Measurements from ENCODE around the gene CELF5. TPM values are rescaled to one million over a fixed set of nuclear protein-coding genes. Genes with fewer than 3 reads are reported as not detected.

The CELF5 gene
- total RNA-seq, 1 experiment from 2014 or later = 0.48 TPM

- POLR2A ChIA-PET (ENCODE audit: unreplicated experiment) = no interaction called here
Observed at GRCh38 chr19:3196064-3196932, 28.2 kb upstream of the CELF5 start.

GRCh38 chr19:3196933-3197205 is 27.6 kb upstream of the CELF5 start:
- no peaks in the 10 kb centered on the region for H3K79me2 ChIP-seq (ENCODE audit: low read depth)
- H3K27me3 ChIP-seq (ENCODE audit: insufficient read depth, low read depth) = no peaks in the 10 kb centered on the region
- H3K27ac ChIP-seq = no peak overlapping the region
- no peak overlapping the region for H3K4me3 ChIP-seq
- no TSS peak for BruUV-seq (replicated peaks)
- no peaks in the 10 kb centered on the region for H3K4me1 ChIP-seq (replicated peaks; ENCODE audit: insufficient read depth)
- H3K9me3 ChIP-seq (ENCODE audit: insufficient read depth, low read depth) = no peaks in the 10 kb centered on the region
- ChIA-PET POLR2A (ENCODE audit: unreplicated experiment) (no interaction called here), CTCF (no interaction called here)
- H3F3A ChIP-seq (ENCODE audit: insufficient read depth, low read depth) = no peaks in the 10 kb centered on the region
- H4K20me1 ChIP-seq (ENCODE audit: insufficient read depth) = no peaks in the 10 kb centered on the region; the same call in 1 of the 2 replicates
- H3K9me2 ChIP-seq (ENCODE audit: insufficient read depth) = no peaks in the 10 kb centered on the region
- H3K4me2 ChIP-seq = no peak overlapping the region
- TF ChIP-seq EZH2 (IDR thresholded peaks at IDR 0.05; ENCODE audit: low read depth) (no peak), CTCF (conservative IDR thresholded peaks at IDR 0.05) (no peak)
- intact Hi-C loops (cut with micrococcal nuclease; ENCODE audit: unreplicated experiment) = no loop called here
- H3K36me3 ChIP-seq (ENCODE audit: low read depth) = no peaks in the 10 kb centered on the region
- DNase-seq = no peak
- H2AFZ ChIP-seq = no peak overlapping the region

More at GRCh38 chr19:3196064-3196932, 28.2 kb upstream of the CELF5 start:
- no peaks in the 10 kb centered on the region for H3K4me1 ChIP-seq (replicated peaks; ENCODE audit: insufficient read depth)
- CTCF ChIA-PET = no interaction called here
- H3K9me3 ChIP-seq (ENCODE audit: insufficient read depth, low read depth) = no peaks in the 10 kb centered on the region
- no peak overlapping the region for H2AFZ ChIP-seq
- no peak overlapping the region for H3K4me3 ChIP-seq
- H4K20me1 ChIP-seq (ENCODE audit: insufficient read depth) = no peaks in the 10 kb centered on the region; the same call in 1 of the 2 replicates
- intact Hi-C loops (cut with micrococcal nuclease; ENCODE audit: unreplicated experiment) = no loop called here
- no peak overlapping the region for H3K4me2 ChIP-seq
- no peaks in the 10 kb centered on the region for H3K9me2 ChIP-seq (ENCODE audit: insufficient read depth)
- TF ChIP-seq CTCF (conservative IDR thresholded peaks at IDR 0.05) (no peak), EZH2 (IDR thresholded peaks at IDR 0.05; ENCODE audit: low read depth) (no peak)
- no peaks in the 10 kb centered on the region for H3K36me3 ChIP-seq (ENCODE audit: low read depth)
- H3K79me2 ChIP-seq (ENCODE audit: low read depth) = no peaks in the 10 kb centered on the region
- no peak overlapping the region for H3K27ac ChIP-seq
- BruUV-seq (replicated peaks) = no TSS peak
- no peaks in the 10 kb centered on the region for H3K27me3 ChIP-seq (ENCODE audit: insufficient read depth, low read depth)
- DNase-seq = no peak
- no peaks in the 10 kb centered on the region for H3F3A ChIP-seq (ENCODE audit: insufficient read depth, low read depth)

GRCh38 chr19:3198901-3199700 is 25.4 kb upstream of the CELF5 start:
- H4K20me1 ChIP-seq (ENCODE audit: insufficient read depth) = no peaks in the 10 kb centered on the region; the same call in 1 of the 2 replicates
- H2AFZ ChIP-seq = no peak overlapping the region
- no TSS peak for BruUV-seq (replicated peaks)
- no peak for DNase-seq
- no peak for TF ChIP-seq CTCF (conservative IDR thresholded peaks at IDR 0.05)
- TF ChIP-seq EZH2 (IDR thresholded peaks at IDR 0.05; ENCODE audit: low read depth) = no peak
- intact Hi-C loops (cut with micrococcal nuclease; ENCODE audit: unreplicated experiment) = no loop called here
- H3K4me2 ChIP-seq = no peak overlapping the region
- H3K9me2 ChIP-seq (ENCODE audit: insufficient read depth) = no peaks in the 10 kb centered on the region
- no peaks in the 10 kb centered on the region for H3K4me1 ChIP-seq (replicated peaks; ENCODE audit: insufficient read depth)
- ChIA-PET CTCF (interaction anchor here (0.5 kb wide), 1 partner anchor 232 kb away, joined by 3 read pairs; no protein-coding TSS in a partner anchor), POLR2A (ENCODE audit: unreplicated experiment) (no interaction called here)
- no peak overlapping the region for H3K27ac ChIP-seq
- no peaks in the 10 kb centered on the region for H3K9me3 ChIP-seq (ENCODE audit: insufficient read depth, low read depth)
- no peaks in the 10 kb centered on the region for H3K27me3 ChIP-seq (ENCODE audit: insufficient read depth, low read depth)
- no peak overlapping the region for H3K4me3 ChIP-seq
- H3F3A ChIP-seq (ENCODE audit: insufficient read depth, low read depth) = no peaks in the 10 kb centered on the region
- no peaks in the 10 kb centered on the region for H3K79me2 ChIP-seq (ENCODE audit: low read depth)
- H3K36me3 ChIP-seq (ENCODE audit: low read depth) = no peaks in the 10 kb centered on the region

Data from PC-9 (cell line).